GM23338 (cell line): Measurements from ENCODE around the gene OPN1SW. TPM values are rescaled to one million over a fixed set of nuclear protein-coding genes. Genes with fewer than 3 reads are reported as not detected.

ENCODE experiments used
- ATAC-seq: fragments of 200-7000 bp; cut with Tn5 transposase; 3 replicates; pipeline ENCODE4 v1.9.1; 2020
- DNase-seq: peaks from one replicate; pipeline ENCODE4 v3.0.0-alpha.2; 2015; ENCODE audit warnings: low spot score
- H2AFZ ChIP-seq: fragments of 200-600 bp; sonication (generic); 2 replicates; pipeline ENCODE4 v1.8.0; 2016; ENCODE audit warnings: antibody characterized with exemption, mild to moderate bottlenecking, moderate library complexity
- H3F3A ChIP-seq: fragments of 200-600 bp; sonication (generic); replicated peaks from 2 replicates; pipeline ENCODE4 v1.8.0; 2017; ENCODE audit warnings: antibody characterized with exemption, mixed run types, low read depth
- H3K27ac ChIP-seq: fragments of 200-600 bp; sonication (generic); 2 replicates; pipeline ENCODE4 v1.6.1; 2016; ENCODE audit warnings: low read depth
- H3K27me3 ChIP-seq: fragments of 200-600 bp; sonication (generic); 2 replicates; pipeline ENCODE4 v1.8.0; 2016; ENCODE audit warnings: mild to moderate bottlenecking, mixed run types, moderate library complexity; ENCODE audit not compliant: insufficient read depth
- H3K36me3 ChIP-seq: fragments of 200-600 bp; sonication (generic); 2 replicates; pipeline ENCODE4 v1.8.0; 2016; ENCODE audit warnings: mild to moderate bottlenecking; ENCODE audit not compliant: insufficient read depth
- H3K4me1 ChIP-seq: fragments of 200-600 bp; sonication (generic); 2 replicates; pipeline ENCODE4 v1.8.0; 2016; ENCODE audit warnings: mild to moderate bottlenecking, moderate library complexity; ENCODE audit not compliant: insufficient read depth
- H3K4me2 ChIP-seq: fragments of 200-600 bp; sonication (generic); 2 replicates; pipeline ENCODE4 v1.7.1; 2017; ENCODE audit warnings: mixed run types
- H3K4me3 ChIP-seq: fragments of 200-600 bp; sonication (generic); 2 replicates; pipeline ENCODE4 v1.6.1; 2016; ENCODE audit warnings: mixed run types
- H3K79me2 ChIP-seq: fragments of 200-600 bp; sonication (generic); replicated peaks from 2 replicates; pipeline ENCODE4 v1.8.0; 2017; ENCODE audit warnings: mild to moderate bottlenecking; ENCODE audit not compliant: insufficient read depth
- H3K9me2 ChIP-seq: fragments of 200-600 bp; sonication (generic); 2 replicates; pipeline ENCODE4 v1.8.0; 2017; ENCODE audit not compliant: insufficient read depth
- H4K20me1 ChIP-seq: fragments of 200-600 bp; sonication (generic); replicated peaks from 2 replicates; pipeline ENCODE4 v1.8.0; 2017; ENCODE audit warnings: mild to moderate bottlenecking; ENCODE audit not compliant: insufficient read depth
- H3K27ac Mint-ChIP-seq: 2 replicates; pipeline ENCODE4 v1.8.0; 2020; ENCODE audit warnings: inconsistent platforms, mild to moderate bottlenecking, moderate library complexity, mixed read lengths
- H3K27me3 Mint-ChIP-seq: 3 replicates; pipeline ENCODE4 v1.8.0; 2022; ENCODE audit warnings: low read depth, mild to moderate bottlenecking, moderate library complexity, mixed read lengths, inconsistent platforms; ENCODE audit not compliant: insufficient read depth, poor library complexity
- H3K36me3 Mint-ChIP-seq: 3 replicates; pipeline ENCODE4 v1.8.0; 2021; ENCODE audit warnings: low read depth, mild to moderate bottlenecking, inconsistent platforms, moderate library complexity, mixed read lengths
- H3K4me1 Mint-ChIP-seq: 3 replicates; pipeline ENCODE4 v1.8.0; 2020; ENCODE audit warnings: mild to moderate bottlenecking, inconsistent platforms, mixed read lengths
- H3K4me3 Mint-ChIP-seq: 3 replicates; pipeline ENCODE4 v1.8.0; 2021; ENCODE audit warnings: moderate library complexity, mild to moderate bottlenecking, inconsistent platforms, mixed read lengths
- H3K9me3 Mint-ChIP-seq: 3 replicates; pipeline ENCODE4 v1.8.0; 2020; ENCODE audit warnings: moderate library complexity, mild to moderate bottlenecking, inconsistent platforms, mixed read lengths
- CTCF ChIP-seq, 2 experiments: fragments of 200-600 bp in 1 of 2; sonication (generic) in 1 of 2; conservative IDR thresholded peaks; 2 replicates each; pipeline versions ENCODE4 v1.5.1 to v1.6.1; 2016 to 2017; ENCODE audit warnings: antibody characterized with exemption in 2 of 2, low read depth in 2 of 2, mild to moderate bottlenecking in 2 of 2, moderate library complexity in 1 of 2
- ETS1 ChIP-seq: IDR thresholded peaks from 2 replicates; pipeline ENCODE4 v1.6.1; 2016; ENCODE audit warnings: antibody characterized with exemption
- EZH2 ChIP-seq: fragments of 200-600 bp; sonication (generic); IDR thresholded peaks from one replicate; pipeline ENCODE4 v1.8.0; 2017; ENCODE audit warnings: antibody characterized with exemption, mild to moderate bottlenecking, low read depth; ENCODE audit not compliant: unreplicated experiment
- EZH2phosphoT487 ChIP-seq: fragments of 200-600 bp; sonication (generic); IDR thresholded peaks from one replicate; pipeline ENCODE4 v1.8.1; 2018; ENCODE audit warnings: antibody characterized with exemption; ENCODE audit not compliant: unreplicated experiment
- JUNB ChIP-seq: IDR thresholded peaks from one replicate; pipeline ENCODE4 v1.6.1; 2016; ENCODE audit warnings: antibody characterized with exemption; ENCODE audit not compliant: unreplicated experiment
- NANOG ChIP-seq: IDR thresholded peaks from 2 replicates; pipeline ENCODE4 v1.6.1; 2016; ENCODE audit warnings: antibody characterized with exemption, borderline replicate concordance
- POLR2AphosphoS5 ChIP-seq: IDR thresholded peaks from 2 replicates; pipeline ENCODE4 v1.6.1; 2016; ENCODE audit warnings: antibody characterized with exemption, low read depth
- REST ChIP-seq: IDR thresholded peaks from one replicate; pipeline ENCODE4 v1.6.1; 2018; ENCODE audit warnings: antibody characterized with exemption; ENCODE audit not compliant: unreplicated experiment
- STAT1 ChIP-seq: IDR thresholded peaks from one replicate; pipeline ENCODE4 v1.6.1; 2016; ENCODE audit warnings: antibody characterized with exemption; ENCODE audit not compliant: unreplicated experiment
- ZNF462 ChIP-seq: fragments of 250-450 bp; sonication (Bioruptor Pico); IDR thresholded peaks from 2 replicates; pipeline ENCODE4 v1.5.0; 2020; ENCODE audit warnings: mild to moderate bottlenecking, moderate library complexity
- polyA plus RNA-seq: library from polyadenylated mRNA; unstranded; fragments of >200 nt; fragmentation: Nextera tagmentation; extraction: Ambion mirVana; gene quantifications from 2 replicates; pipeline ENCODE4 v1.2.1, GENCODE V29; 2016
- total RNA-seq: library from RNA; depleted of rRNA; stranded (reverse); fragments of >200 nt; shearing (Covaris generic); gene quantifications from 2 replicates; pipeline ENCODE4 v1.2.3, GENCODE V29; 2014

OPN1SW gene
- total and polyA plus RNA-seq, 2 experiments from 2014 or later: 0.50 TPM; not detected in 1

GRCh38 chr7:128747327-128748079, 28.1 kb downstream of the OPN1SW start (continued):
- TF ChIP-seq ETS1 (no peak), EZH2phosphoT487 (no peak)

- no peak overlapping the region for H3K27ac Mint-ChIP-seq
- ATAC-seq: no peak
- TF ChIP-seq ZNF462: no peak
- no peak for TF ChIP-seq STAT1
- no peak for TF ChIP-seq EZH2
- TF ChIP-seq POLR2AphosphoS5: no peak
- TF ChIP-seq ETS1: no peak
- no peak for TF ChIP-seq EZH2phosphoT487
- TF ChIP-seq REST: no peak
- no peak for TF ChIP-seq CTCF (conservative IDR thresholded peaks at IDR 0.05; ENCODE audit: low read depth in 2 of 2)
- no peak for TF ChIP-seq JUNB
- TF ChIP-seq NANOG: no peak
Measured at GRCh38 chr7:128745706-128746105, 29.9 kb downstream of the OPN1SW start.

More at GRCh38 chr7:128745706-128746105, 29.9 kb downstream of the OPN1SW start:
- Histone ChIP-seq H4K20me1 (peaks cover 67% of the 10 kb centered on the region), H3K4me2 (no peak overlapping the region), H3K27me3 (no peaks in the 10 kb centered on the region), H3K9me2 (no peaks in the 10 kb centered on the region), H3K4me3 (no peak overlapping the region), H3K36me3 (peaks cover 28% of the 10 kb centered on the region), H3F3A (no peaks in the 10 kb centered on the region), H3K79me2 (peaks cover 97% of the 10 kb centered on the region), H3K4me1 (0 out of 2 replicates have a peak, but pooled peaks cover 3% of the 10 kb centered on the region), H3K27ac (no peak overlapping the region), H2AFZ (no peak overlapping the region)
- peaks cover 37% of the 10 kb centered on the region for H3K36me3 Mint-ChIP-seq
- H3K4me3 Mint-ChIP-seq: no peak overlapping the region
- H3K9me3 Mint-ChIP-seq: no peaks in the 10 kb centered on the region
- no peak for DNase-seq
- no peaks in the 10 kb centered on the region for H3K27me3 Mint-ChIP-seq
- H3K4me1 Mint-ChIP-seq: peaks cover 7% of the 10 kb centered on the region; the same call in 2 of the 3 replicates
